GM19099 (cell line): ENCODE results near the gene CALHM1.

Experiments
- POLR2A ChIP-seq: IDR thresholded peaks from 3 replicates; pipeline ENCODE4 v1.6.1; 2011; ENCODE audit warnings: low read depth; ENCODE audit not compliant: insufficient read length; ENCODE audit errors: extremely low read depth

CALHM1 gene

GRCh38 chr10:103469201-103469600 is 10.5 kb upstream of the CALHM1 start:
- no peak for TF ChIP-seq POLR2A

GRCh38 chr10:103467406-103467805 is 8.7 kb upstream of the CALHM1 start:
- no peak for TF ChIP-seq POLR2A

- no peak for TF ChIP-seq POLR2A
These were observed 8.0 kb upstream of the CALHM1 start for GRCh38 chr10:103466734-103467133.

- no peak for TF ChIP-seq POLR2A
These were observed 6.9 kb upstream of the CALHM1 start for GRCh38 chr10:103465411-103466179.

GRCh38 chr10:103463499-103463898 is 4.8 kb upstream of the CALHM1 start:
- TF ChIP-seq POLR2A = no peak

- TF ChIP-seq POLR2A = no peak
These were observed 915 bp upstream of the CALHM1 start for GRCh38 chr10:103459615-103460014.

- no peak for TF ChIP-seq POLR2A
These were observed 660 bp downstream of the CALHM1 start for GRCh38 chr10:103457896-103458583.

GRCh38 chr10:103457176-103457712 is 1.5 kb downstream of the CALHM1 start:
- no peak for TF ChIP-seq POLR2A

- no peak for TF ChIP-seq POLR2A
These were observed 2.5 kb downstream of the CALHM1 start for GRCh38 chr10:103456074-103456660.

GRCh38 chr10:103455235-103455634 is 3.5 kb downstream of the CALHM1 start:
- TF ChIP-seq POLR2A = no peak

GRCh38 chr10:103454026-103454425 is 4.7 kb downstream of the CALHM1 start:
- TF ChIP-seq POLR2A = no peak

GRCh38 chr10:103452506-103453230 is 6.0 kb downstream of the CALHM1 start:
- no peak for TF ChIP-seq POLR2A

- peak; percentile 70 for TF ChIP-seq POLR2A
These were observed 6.7 kb downstream of the CALHM1 start, which contains the start of gene CALHM2 for GRCh38 chr10:103451831-103452505. TSS of gene CALHM2 (minus strand) at chr10:103452370. CDS start at chr10:103449941, 2,429 bp downstream.

- peak; percentile 50 for TF ChIP-seq POLR2A
These were observed 7.4 kb downstream of the CALHM1 start for GRCh38 chr10:103451091-103451813.

- TF ChIP-seq POLR2A = no peak
These were observed 8.5 kb downstream of the CALHM1 start for GRCh38 chr10:103450201-103450695.
